ENCODE data around the gene SNAPC5.

DNA sequence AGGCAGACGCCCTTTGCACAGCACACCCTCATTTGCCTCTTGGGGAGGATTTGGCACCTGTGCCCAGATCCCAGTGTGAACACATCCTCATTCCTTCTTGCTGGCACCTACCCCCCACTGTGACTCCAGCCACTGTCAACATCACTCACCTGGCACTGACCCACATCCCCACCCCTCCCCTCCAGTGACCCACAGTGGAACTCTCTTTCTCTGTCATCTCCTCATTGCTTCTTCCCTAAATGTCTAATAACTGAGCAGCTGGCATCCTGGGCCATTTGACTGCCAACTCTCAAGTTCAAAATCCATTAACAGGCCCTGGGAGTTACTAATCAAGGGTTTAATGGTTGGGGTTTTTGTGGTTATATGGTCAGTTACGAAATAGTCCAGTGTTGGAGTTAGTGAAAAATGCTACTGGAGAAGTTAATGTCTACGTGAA is 14.4 kb downstream of the SNAPC5 start:
- TF ChIP-seq, protein P1, sequence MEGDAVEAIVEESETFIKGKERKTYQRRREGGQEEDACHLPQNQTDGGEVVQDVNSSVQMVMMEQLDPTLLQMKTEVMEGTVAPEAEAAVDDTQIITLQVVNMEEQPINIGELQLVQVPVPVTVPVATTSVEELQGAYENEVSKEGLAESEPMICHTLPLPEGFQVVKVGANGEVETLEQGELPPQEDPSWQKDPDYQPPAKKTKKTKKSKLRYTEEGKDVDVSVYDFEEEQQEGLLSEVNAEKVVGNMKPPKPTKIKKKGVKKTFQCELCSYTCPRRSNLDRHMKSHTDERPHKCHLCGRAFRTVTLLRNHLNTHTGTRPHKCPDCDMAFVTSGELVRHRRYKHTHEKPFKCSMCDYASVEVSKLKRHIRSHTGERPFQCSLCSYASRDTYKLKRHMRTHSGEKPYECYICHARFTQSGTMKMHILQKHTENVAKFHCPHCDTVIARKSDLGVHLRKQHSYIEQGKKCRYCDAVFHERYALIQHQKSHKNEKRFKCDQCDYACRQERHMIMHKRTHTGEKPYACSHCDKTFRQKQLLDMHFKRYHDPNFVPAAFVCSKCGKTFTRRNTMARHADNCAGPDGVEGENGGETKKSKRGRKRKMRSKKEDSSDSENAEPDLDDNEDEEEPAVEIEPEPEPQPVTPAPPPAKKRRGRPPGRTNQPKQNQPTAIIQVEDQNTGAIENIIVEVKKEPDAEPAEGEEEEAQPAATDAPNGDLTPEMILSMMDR (IDR thresholded peaks at IDR 0.05; ENCODE audit: low read length) = no peak
- TF ChIP-seq EZH2phosphoT487 (IDR thresholded peaks at IDR 0.05; ENCODE audit: low read length) = no peak

All from MM.1S (cell line).